GM19397 (cell line): Measurements from ENCODE around the gene SCG3.
A peak's percentile ranks its signal among the peaks of the same experiment; 100 is the strongest.

Source experiments
- ATAC-seq: cut with Tn5 transposase; IDR thresholded peaks from one replicate; pipeline ENCODE4 v1.9.1; 2021; ENCODE audit warnings: mild to moderate bottlenecking, moderate library complexity; ENCODE audit not compliant: unreplicated experiment

Gene SCG3

DNA sequence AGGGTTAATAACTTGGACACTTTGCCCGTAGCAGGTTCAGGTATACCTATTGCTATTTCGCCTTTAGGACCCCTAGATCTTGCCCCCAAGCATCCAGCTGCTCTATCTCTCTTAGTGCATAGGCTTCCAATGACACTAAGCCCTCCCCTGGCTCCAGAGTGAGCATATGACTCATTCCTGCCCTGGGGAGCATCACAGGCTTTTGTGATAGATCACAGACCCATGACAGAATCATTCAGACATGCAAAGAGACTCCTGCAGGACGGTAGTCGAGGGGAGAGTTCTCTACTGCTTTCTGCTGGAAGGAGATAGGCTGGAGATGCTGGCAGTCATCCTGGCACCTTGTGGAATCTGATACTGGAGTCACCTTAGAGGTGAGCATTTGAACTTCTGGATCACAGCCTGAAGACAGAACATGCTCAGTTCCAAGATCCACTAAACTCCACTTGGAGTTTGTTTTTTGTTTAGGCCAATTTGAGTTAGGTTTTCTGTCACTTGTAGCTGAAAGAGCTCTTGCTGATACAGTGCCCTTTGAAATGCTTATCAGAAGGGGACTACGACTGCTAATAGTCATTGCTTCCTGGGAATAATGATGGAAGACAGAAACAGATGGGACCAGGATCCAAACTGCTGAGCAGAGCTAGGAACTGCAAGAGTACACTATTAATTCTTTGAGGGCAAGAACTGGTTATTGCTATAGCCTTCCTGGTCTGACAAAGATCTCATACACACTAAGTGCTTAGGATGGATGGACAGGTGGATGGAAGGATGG lies 45.2 kb downstream of the SCG3 start:
- ATAC-seq, result peak; percentile 77

GRCh38 chr15:51727141-51727897 lies 46.0 kb downstream of the SCG3 start:
- ATAC-seq, result no peak

- ATAC-seq, result peak; percentile 45
These were observed 50.4 kb downstream of the SCG3 start for GRCh38 chr15:51731549-51732267.

DNA sequence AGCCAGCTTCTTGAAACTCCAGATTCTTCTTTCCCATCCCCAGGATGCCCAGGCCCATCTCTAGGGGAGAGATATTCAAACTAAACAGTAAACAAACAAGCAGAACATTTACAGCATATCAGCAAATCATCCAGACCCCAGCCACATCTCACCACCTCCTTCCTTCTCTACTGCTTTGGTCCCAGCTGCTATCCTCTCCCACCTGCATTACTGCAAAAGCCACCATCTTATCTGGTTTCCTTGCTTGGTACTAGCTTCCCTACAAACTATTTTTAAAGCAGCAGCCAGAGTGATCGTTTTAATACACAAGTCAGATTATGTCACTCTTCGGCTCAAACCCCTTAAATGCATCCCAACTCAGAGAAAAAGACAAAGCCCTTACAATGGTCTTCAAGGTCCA lies 51.3 kb downstream of the SCG3 start:
- no peak for ATAC-seq

- ATAC-seq, result no peak
These were observed 54.1 kb downstream of the SCG3 start for GRCh38 chr15:51735228-51736010.

DNA sequence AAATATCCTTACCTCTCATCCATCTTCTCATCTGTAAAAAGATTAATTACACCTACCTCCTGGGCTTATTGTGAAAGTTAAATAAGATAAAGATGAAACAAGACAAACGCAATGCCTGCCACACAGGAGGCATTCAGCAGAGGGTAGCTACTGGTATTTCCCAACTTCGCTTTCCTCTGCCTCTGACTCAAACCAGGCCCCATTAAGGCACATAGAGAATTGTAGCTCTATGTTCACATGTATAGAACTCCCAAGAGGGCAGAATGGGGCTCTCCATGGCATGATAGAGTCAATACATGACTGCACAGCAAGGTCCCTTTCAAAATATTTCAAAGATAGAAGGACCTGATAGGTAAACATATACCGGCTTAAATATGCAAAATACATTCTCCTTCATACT lies 54.8 kb downstream of the SCG3 start:
- peak; percentile 19 for ATAC-seq

DNA sequence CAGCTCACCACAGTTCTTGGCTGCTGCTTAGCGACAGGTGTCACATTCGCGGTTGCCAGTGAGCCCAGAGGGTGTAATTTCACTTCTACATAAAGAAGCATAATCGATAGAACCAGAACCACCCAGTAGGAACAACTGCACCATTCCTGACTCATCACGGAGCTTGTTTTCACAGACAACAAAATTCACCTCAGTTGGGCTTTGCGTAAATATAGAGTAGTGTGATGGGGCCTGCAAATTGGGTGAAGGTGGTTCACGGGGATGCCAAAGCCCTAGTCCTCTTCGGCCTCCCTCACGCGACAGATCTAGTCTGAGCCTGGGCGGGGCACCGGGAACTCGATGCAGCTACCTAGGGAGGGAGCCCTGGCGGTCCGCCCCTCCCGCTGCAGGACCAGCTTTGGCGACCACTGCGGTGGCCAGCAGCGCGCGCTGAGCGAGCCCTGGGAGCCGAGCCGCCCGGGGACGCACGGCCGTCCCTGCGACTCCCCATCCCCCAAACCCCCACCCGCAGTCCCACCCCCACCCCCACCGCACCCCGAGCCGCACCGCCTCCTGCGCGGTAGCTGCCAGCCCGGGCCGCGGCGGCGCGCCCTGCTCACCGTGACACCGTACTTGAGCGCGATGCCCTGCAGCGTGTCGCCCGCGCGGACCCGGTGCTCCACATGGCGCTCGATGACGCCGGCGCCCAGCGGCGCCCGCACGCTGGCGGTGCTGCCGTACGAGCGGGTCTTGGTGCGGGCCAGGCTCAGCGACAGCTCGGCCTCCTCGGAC lies 55.6 kb downstream of the SCG3 start:
- peak; percentile 32 for ATAC-seq

DNA sequence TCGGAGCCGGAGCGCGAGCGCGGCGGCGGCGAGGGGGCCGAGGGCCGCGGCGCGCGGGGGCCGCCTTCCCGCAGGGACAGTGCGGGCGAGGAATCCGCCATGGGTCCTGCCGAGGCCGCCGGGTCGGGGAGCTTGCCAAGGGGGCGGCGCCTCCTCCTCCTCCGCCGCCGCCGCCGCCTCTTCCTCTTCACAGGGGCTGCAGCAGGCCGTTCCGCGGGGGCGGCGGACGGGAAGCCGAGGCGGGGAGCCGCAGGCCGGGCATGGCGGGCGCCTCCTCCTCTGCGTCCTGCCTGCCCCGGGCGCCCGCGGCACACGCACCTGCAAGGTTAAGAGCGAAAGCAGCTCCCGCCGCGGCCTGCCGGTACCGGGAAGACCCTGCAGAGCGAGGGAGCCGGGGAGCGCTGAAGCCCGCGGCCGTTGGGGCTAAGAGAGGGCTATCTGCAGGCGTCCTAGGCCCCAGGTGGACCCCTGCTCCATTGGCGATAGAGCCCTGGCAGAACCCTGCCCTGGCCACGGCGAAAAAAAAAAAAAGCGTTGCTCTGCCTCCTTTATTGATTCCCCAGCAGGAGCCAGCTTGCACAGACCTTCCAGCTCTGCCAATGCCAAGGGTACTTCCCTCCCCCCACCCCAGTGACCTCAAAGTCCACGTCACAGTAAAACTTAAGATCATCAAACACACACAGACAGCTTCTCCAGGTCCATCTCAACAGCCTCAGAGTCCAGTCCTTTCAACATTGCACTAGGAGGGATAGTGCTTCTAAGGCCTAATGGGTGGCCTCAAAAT lies 56.4 kb downstream of the SCG3 start, which contains the start of gene LYSMD2:
Gene LYSMD2, minus strand, starts transcription at position 134 of the 784 bp plus-strand sequence. Its CDS starts 33 bp downstream, at position 101.
- ATAC-seq, result peak; percentile 50

- ATAC-seq, result no peak
These were observed 57.2 kb downstream of the SCG3 start for GRCh38 chr15:51738553-51738952.

- no peak for ATAC-seq
These were observed 57.9 kb downstream of the SCG3 start for GRCh38 chr15:51739061-51739712.

GRCh38 chr15:51749307-51749706 lies 68.0 kb downstream of the SCG3 start:
- no peak for ATAC-seq

- no peak for ATAC-seq
These were observed 68.9 kb downstream of the SCG3 start for GRCh38 chr15:51750186-51750585.

GRCh38 chr15:51750792-51751696 lies 69.7 kb downstream of the SCG3 start, which contains the start of gene TMOD2:
TSS of gene TMOD2 (plus strand) at chr15:51751597. CDS start at chr15:51766442, 14,845 bp downstream.
- ATAC-seq, result peak; percentile 77

GRCh38 chr15:51751697-51752683 lies 70.7 kb downstream of the SCG3 start:
- peak; percentile 39 for ATAC-seq

- ATAC-seq, result no peak
These were observed 71.6 kb downstream of the SCG3 start for GRCh38 chr15:51752888-51753287.

DNA sequence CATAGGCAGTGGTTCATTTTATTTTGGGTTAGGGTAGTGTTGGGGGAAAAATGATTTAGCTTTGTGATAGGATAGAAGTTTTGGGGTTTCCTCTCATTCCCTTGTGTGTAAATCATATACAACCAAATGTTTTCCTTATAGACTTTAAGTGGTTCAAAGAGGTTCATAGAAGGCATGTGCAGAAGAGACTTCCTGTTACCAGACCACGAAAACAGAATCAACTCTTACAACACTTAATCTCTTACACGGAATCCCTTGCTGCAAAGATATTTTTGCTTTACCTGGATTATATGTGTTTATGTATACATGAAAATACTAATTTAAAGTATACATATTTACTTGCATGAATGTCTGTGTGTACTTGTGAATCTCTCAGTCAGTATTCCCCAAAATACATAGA lies 73.0 kb downstream of the SCG3 start:
- no peak for ATAC-seq
